NCI-H82 (cell line): ENCODE results near the gene BHLHA15.

Source experiments
- DNase-seq: peaks from one replicate; lab custom pipeline; 2025; lab: John Stamatoyannopoulos, UW

BHLHA15 gene

GRCh38 chr7:98211221-98211675 is at the start of gene BHLHA15:
TSS of gene BHLHA15 (plus strand) at chr7:98211439. CDS start at chr7:98212310, 871 bp downstream.
- peak; percentile 69 for DNase-seq

GRCh38 chr7:98162758-98163157 is 48.5 kb upstream of the BHLHA15 start:
- no peak for DNase-seq

GRCh38 chr7:98163269-98163668 is 48.0 kb upstream of the BHLHA15 start:
- no peak for DNase-seq

- DNase-seq, result no peak
These were observed 47.3 kb upstream of the BHLHA15 start for GRCh38 chr7:98163704-98164494.

- DNase-seq, result peak; percentile 50
These were observed 45.2 kb upstream of the BHLHA15 start for GRCh38 chr7:98165827-98166667.

GRCh38 chr7:98166668-98166970 is 44.6 kb upstream of the BHLHA15 start:
- no peak for DNase-seq

- no peak for DNase-seq
These were observed 43.6 kb upstream of the BHLHA15 start for GRCh38 chr7:98167653-98168052.

GRCh38 chr7:98168181-98168903 is 42.9 kb upstream of the BHLHA15 start:
- DNase-seq, result peak; percentile 71

GRCh38 chr7:98168904-98169621 is 42.2 kb upstream of the BHLHA15 start:
- no peak for DNase-seq

GRCh38 chr7:98170966-98171365 is 40.3 kb upstream of the BHLHA15 start:
- no peak for DNase-seq

GRCh38 chr7:98171449-98171848 is 39.8 kb upstream of the BHLHA15 start:
- DNase-seq, result no peak

- no peak for DNase-seq
These were observed 36.6 kb upstream of the BHLHA15 start for GRCh38 chr7:98174334-98175259.

GRCh38 chr7:98175260-98175940 is 35.8 kb upstream of the BHLHA15 start:
- DNase-seq, result no peak

GRCh38 chr7:98177553-98177952 is 33.7 kb upstream of the BHLHA15 start:
- no peak for DNase-seq

- DNase-seq, result no peak
These were observed 32.9 kb upstream of the BHLHA15 start for GRCh38 chr7:98178321-98178720.

GRCh38 chr7:98178762-98179490 is 32.3 kb upstream of the BHLHA15 start:
- no peak for DNase-seq

- DNase-seq, result no peak
These were observed 30.5 kb upstream of the BHLHA15 start for GRCh38 chr7:98180751-98181150.

GRCh38 chr7:98185101-98185500 is 26.1 kb upstream of the BHLHA15 start:
- no peak for DNase-seq

- no peak for DNase-seq
These were observed 24.6 kb upstream of the BHLHA15 start for GRCh38 chr7:98186452-98187137.
